ENCODE measurements around the gene ZNF618.

DNA sequence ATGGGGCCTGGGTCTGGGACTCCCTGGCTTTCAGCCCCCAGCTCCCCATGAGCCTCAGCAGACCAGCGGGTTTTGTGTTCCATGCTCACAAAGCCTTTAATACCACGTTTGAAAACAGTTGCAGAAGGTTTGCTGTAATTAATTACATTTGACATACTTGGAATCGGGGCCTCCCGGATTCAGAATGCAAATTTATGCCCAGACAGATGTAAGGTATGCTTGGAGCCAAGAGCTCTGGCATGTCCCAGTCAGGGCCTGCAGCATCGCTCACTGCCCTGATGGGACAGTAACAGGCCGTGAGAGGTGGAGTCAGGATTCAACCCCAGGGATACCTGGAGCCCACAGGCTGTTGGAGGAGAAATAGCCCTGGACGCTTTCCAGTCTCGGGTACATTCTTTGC is 12.2 kb downstream of the ZNF618 start:
- TF ChIP-seq CTCF (IDR thresholded peaks at IDR 0.05; ENCODE audit: borderline replicate concordance, extremely low read depth, low read length, poor library complexity, severe bottlenecking), result no peak
- TF ChIP-seq EZH2 (IDR thresholded peaks at IDR 0.05; ENCODE audit: borderline replicate concordance, low read depth, low read length, severe bottlenecking), result no peak
